ENCODE measurements around the gene TTLL7. TPM values are rescaled to one million over a fixed set of nuclear protein-coding genes. Genes with fewer than 3 reads are reported as not detected.
A peak's percentile ranks its signal among the peaks of the same experiment; 100 is the strongest.

TTLL7 gene
- total and polyA plus RNA-seq, 2 experiments from 2014 or later = 3.8 to 7.7 TPM

- DNase-seq (ENCODE audit: low read depth in 1 of 2, low spot score in 1 of 2) = no peak
- Histone ChIP-seq H3K9me3 (ENCODE audit: low read depth) (no peaks in the 10 kb centered on the region), H3K4me3 (no peak overlapping the region), H3K36me3 (no peaks in the 10 kb centered on the region), H3K27ac (no peak overlapping the region), H3K27me3 (peaks cover 81% of the 10 kb centered on the region), H3K4me1 (ENCODE audit: low read depth) (no peaks in the 10 kb centered on the region)
- TF ChIP-seq CTCF (IDR thresholded peaks at IDR 0.05; ENCODE audit: low read depth, low read length) = no peak
These were observed 1.4 kb upstream of the TTLL7 start for GRCh38 chr1:84000196-84000885.

- H3K27ac ChIP-seq = peak overlapping the region; percentile 89
- DNase-seq (ENCODE audit: low read depth in 1 of 2, low spot score in 1 of 2) = peak; percentile 81 to 82
- H3K4me1 ChIP-seq (ENCODE audit: low read depth) = no peaks in the 10 kb centered on the region
- no peak for TF ChIP-seq CTCF (IDR thresholded peaks at IDR 0.05; ENCODE audit: low read depth, low read length)
- peaks cover 73% of the 10 kb centered on the region for H3K27me3 ChIP-seq
- H3K9me3 ChIP-seq (ENCODE audit: low read depth) = no peaks in the 10 kb centered on the region
- peak overlapping the region; percentile 84 for H3K4me3 ChIP-seq
- no peaks in the 10 kb centered on the region for H3K36me3 ChIP-seq
These were observed 436 bp upstream of the TTLL7 start for GRCh38 chr1:83999316-83999819.

- Histone ChIP-seq H3K27ac (no peak overlapping the region), H3K9me3 (ENCODE audit: low read depth) (no peaks in the 10 kb centered on the region), H3K4me1 (ENCODE audit: low read depth) (no peaks in the 10 kb centered on the region), H3K4me3 (peak overlapping the region; percentile 84), H3K27me3 (peaks cover 62% of the 10 kb centered on the region), H3K36me3 (no peaks in the 10 kb centered on the region)
- no peak for DNase-seq (ENCODE audit: low read depth in 1 of 2, low spot score in 1 of 2)
- no peak for TF ChIP-seq CTCF (IDR thresholded peaks at IDR 0.05; ENCODE audit: low read depth, low read length)
These were observed 781 bp downstream of the TTLL7 start for GRCh38 chr1:83998205-83998497.

GRCh38 chr1:83997631-83998030, 1.3 kb downstream of the TTLL7 start:
- H3K36me3 ChIP-seq = no peaks in the 10 kb centered on the region
- no peak overlapping the region for H3K4me3 ChIP-seq
- peaks cover 57% of the 10 kb centered on the region for H3K27me3 ChIP-seq
- H3K9me3 ChIP-seq (ENCODE audit: low read depth) = no peaks in the 10 kb centered on the region
- no peaks in the 10 kb centered on the region for H3K4me1 ChIP-seq (ENCODE audit: low read depth)
- H3K27ac ChIP-seq = no peak overlapping the region
- no peak for TF ChIP-seq CTCF (IDR thresholded peaks at IDR 0.05; ENCODE audit: low read depth, low read length)
- no peak for DNase-seq (ENCODE audit: low read depth in 1 of 2, low spot score in 1 of 2)

GRCh38 chr1:83996621-83997020, 2.3 kb downstream of the TTLL7 start:
- H3K4me1 ChIP-seq (ENCODE audit: low read depth) = no peaks in the 10 kb centered on the region
- peaks cover 46% of the 10 kb centered on the region for H3K27me3 ChIP-seq
- DNase-seq (ENCODE audit: low read depth in 1 of 2, low spot score in 1 of 2) = peak in 1 of 2 donors; percentile 36
- H3K36me3 ChIP-seq = no peaks in the 10 kb centered on the region
- H3K4me3 ChIP-seq = no peak overlapping the region
- no peak for TF ChIP-seq CTCF (IDR thresholded peaks at IDR 0.05; ENCODE audit: low read depth, low read length)
- H3K27ac ChIP-seq = no peak overlapping the region
- H3K9me3 ChIP-seq (ENCODE audit: low read depth) = no peaks in the 10 kb centered on the region
